ENCODE measurements around the gene GYPC. TPM values are rescaled to one million over a fixed set of nuclear protein-coding genes. Genes with fewer than 3 reads are reported as not detected.
"Not testable (repeated sequence)": the region's sequence is repeated elsewhere in the genome, so short reads cannot be mapped to it uniquely, and the experiment has no call there.

The GYPC gene
- total and polyA plus RNA-seq, 8 donors = 13.0 to 75.4 (median 22.8) TPM

DNA sequence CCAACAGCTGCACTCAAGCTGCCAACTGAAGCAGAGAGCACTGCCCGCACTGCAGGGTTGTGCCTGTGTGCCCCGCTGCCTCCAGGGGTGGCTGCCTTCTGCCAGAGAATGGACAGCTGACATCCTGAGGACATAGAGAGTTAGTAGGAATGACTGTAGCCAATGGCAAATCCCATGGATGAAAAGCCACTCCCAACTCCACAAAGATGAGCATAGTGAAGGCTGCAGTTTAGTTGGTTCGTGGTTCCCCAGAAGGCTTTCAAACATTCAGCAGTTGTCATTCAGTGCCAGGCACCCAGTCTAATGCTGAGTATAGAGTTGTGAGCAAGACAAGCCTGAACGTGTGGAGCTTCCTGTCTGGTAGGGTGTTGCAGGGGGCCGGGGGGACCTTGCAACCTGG is 30.3 kb downstream of the GYPC start:
- no peaks in the 10 kb centered on the region for H3K27me3 ChIP-seq
- no peaks in the 10 kb centered on the region for H3K36me3 ChIP-seq
- WGBS, 2 donors = 66 to 74% methylated on average over 5 of the region's 5 CpGs
- DNase-seq (no peak), ATAC-seq (no peak), FAIRE-seq (no peak)
- TF ChIP-seq, protein P1, sequence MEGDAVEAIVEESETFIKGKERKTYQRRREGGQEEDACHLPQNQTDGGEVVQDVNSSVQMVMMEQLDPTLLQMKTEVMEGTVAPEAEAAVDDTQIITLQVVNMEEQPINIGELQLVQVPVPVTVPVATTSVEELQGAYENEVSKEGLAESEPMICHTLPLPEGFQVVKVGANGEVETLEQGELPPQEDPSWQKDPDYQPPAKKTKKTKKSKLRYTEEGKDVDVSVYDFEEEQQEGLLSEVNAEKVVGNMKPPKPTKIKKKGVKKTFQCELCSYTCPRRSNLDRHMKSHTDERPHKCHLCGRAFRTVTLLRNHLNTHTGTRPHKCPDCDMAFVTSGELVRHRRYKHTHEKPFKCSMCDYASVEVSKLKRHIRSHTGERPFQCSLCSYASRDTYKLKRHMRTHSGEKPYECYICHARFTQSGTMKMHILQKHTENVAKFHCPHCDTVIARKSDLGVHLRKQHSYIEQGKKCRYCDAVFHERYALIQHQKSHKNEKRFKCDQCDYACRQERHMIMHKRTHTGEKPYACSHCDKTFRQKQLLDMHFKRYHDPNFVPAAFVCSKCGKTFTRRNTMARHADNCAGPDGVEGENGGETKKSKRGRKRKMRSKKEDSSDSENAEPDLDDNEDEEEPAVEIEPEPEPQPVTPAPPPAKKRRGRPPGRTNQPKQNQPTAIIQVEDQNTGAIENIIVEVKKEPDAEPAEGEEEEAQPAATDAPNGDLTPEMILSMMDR (IDR thresholded peaks at IDR 0.05) = no peak
- no peak overlapping the region for H3K4me3 ChIP-seq
- H3K9me3 ChIP-seq = no peaks in the 10 kb centered on the region
- intact Hi-C loops (cut with DNase I) = no loop called here
- no peaks in the 10 kb centered on the region for H3K4me1 ChIP-seq
- H3K27ac ChIP-seq = no peak overlapping the region

DNA sequence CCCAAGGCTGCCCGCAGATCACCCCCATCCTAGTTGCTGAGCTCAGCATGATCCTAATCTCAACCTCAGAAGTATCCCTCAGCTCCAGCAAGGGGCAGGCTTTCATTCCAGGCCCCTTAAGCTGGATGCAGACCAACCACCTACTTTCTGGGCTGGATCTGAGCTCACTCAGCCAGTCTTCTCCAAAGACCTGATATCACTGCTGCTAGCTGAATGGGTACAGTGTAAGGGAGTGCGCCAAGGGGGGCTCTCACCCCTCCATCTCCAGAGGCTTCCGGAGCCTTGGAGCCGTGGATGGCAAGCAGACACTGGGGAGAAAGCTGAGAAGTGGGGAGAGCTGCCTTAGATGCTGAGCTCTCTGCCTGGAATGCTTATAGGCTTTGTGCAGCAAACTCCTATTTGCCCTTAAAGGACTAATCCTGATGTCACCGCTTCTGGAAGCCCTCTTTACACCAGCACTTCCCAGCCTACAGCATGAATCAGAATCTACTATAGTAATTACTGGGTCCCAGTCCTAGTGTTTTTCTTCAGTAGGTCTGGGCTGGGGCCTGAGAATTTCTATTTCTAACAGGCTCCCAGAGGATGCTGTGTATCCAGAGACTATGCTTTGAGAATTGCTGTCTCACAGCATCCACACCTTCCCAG is 31.0 kb downstream of the GYPC start:
- WGBS, 2 donors = 71 to 88% methylated on average over 5 of the region's 5 CpGs
- intact Hi-C loops (cut with DNase I) = no loop called here
- Histone ChIP-seq H3K4me3 (no peak overlapping the region), H3K27me3 (no peaks in the 10 kb centered on the region), H3K9me3 (no peaks in the 10 kb centered on the region), H3K4me1 (no peaks in the 10 kb centered on the region), H3K27ac (no peak overlapping the region), H3K36me3 (no peaks in the 10 kb centered on the region)
- TF ChIP-seq, protein P1 (IDR thresholded peaks at IDR 0.05) = no peak
- FAIRE-seq = no peak
- no peak for ATAC-seq
- no peak for DNase-seq

DNA sequence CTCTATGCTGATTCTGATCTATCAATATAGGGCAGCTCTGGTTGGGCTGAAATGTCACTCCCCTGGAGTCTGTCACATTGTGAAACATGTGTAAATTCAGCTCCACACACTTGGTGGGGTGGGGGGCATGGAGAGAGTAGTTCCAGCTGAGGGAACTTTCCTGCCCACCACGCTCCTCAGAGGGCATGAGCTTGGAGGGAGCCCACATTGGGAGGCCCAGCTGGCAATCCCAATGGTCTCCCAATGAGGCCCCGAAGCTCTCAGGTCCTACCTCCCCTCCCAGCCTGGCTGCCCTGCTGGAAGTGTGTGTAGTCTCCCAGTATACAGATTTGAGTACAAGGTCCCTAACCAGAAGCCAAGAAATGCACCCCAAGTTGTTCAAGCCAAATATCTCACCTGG is 31.5 kb downstream of the GYPC start:
- no peak for FAIRE-seq

DNA sequence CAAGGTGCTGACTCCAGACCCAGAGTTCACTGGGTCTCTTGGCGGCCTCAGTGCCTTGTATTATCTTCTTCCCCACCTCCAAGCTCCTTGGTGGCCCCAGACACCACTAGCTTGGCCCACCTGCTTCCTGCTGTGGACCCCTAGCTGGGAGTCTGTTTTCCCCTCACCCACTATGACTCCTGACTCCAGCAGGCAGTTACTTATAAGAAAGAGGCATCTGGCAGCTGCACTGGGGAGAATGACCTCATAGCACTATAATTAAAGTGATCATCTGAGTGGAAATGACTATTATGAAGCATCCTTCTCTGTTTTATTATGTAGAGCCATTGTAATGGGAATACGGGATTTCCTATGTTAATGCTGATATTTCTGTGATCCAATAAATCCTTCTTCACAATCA is 32.6 kb downstream of the GYPC start:
- DNase-seq; H3K9me3 ChIP-seq; H3K27me3 ChIP-seq; H3K27ac ChIP-seq; H3K36me3 ChIP-seq; ATAC-seq; intact Hi-C loops (cut with DNase I); H3K4me3 ChIP-seq; H3K4me1 ChIP-seq; FAIRE-seq: not testable (repeated sequence)
- 56 to 58% methylated on average over 2 of the region's 2 CpGs for WGBS, 2 donors

More for the DNA sequence above, 31.5 kb downstream of the GYPC start:
- H3K9me3 ChIP-seq = no peaks in the 10 kb centered on the region
- DNase-seq (no peak), ATAC-seq (no peak)
- 72 to 78% methylated on average over 2 of the region's 2 CpGs for WGBS, 2 donors
- H3K36me3 ChIP-seq = no peaks in the 10 kb centered on the region
- H3K4me1 ChIP-seq = no peaks in the 10 kb centered on the region
- TF ChIP-seq, protein P1 (IDR thresholded peaks at IDR 0.05) = no peak
- H3K4me3 ChIP-seq = no peak overlapping the region
- intact Hi-C loops (cut with DNase I) = no loop called here
- H3K27ac ChIP-seq = no peak overlapping the region
- no peaks in the 10 kb centered on the region for H3K27me3 ChIP-seq

DNA sequence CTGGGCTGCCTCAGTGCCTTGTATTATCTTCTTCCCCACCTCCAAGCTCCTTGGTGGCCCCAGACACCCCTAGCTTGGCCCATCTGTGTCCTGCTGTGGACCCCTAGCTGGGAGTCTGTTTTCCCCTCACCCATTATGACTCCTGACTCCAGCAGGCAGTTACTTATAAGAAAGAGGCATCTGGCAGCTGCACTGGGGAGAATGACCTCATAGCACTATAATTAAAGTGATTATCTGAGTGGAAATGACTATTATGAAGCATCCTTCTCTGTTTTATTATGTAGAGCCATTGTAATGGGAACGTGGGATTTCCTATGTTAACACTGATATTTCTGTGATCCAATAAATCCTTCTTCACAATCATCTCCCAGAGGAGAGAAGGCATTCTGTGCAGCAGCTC is 36.3 kb downstream of the GYPC start:
- ATAC-seq; FAIRE-seq; H3K4me3 ChIP-seq; H3K9me3 ChIP-seq; H3K36me3 ChIP-seq; DNase-seq; H3K27ac ChIP-seq; H3K27me3 ChIP-seq; H3K4me1 ChIP-seq; intact Hi-C loops (cut with DNase I): not testable (repeated sequence)
- 23 to 50% methylated on average over 1 of the region's 1 CpG for WGBS, 2 donors

DNA sequence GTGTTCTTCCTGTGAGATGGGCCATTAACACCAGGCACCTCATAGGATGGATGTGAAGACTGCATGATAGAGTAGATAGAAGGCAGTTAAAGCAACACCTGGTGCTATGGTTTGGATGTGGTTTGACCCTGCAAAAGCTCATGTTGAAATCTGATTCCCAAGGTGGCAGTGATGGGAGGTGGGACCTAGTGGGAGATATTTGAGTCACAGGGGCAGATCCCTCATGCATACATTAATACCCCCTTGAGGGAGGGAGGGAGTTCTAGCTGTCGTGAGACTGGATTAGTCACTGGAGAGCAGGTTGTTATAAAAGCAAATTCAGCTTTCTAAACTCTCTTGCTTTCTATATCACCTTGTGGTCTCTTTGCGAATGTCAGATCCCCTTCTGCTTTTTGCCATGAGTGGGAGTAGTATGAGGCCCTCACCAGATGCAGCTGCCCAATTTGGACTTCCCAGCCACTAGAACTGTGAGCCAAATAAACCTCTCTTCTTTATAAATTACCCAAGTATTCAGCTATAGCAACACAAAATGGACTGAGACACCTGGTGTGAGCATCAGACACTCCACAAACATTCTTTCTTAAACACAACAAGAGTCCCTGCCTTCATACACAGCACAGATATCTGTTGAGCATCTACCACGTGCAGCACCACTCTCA is 37.1 kb downstream of the GYPC start:
- FAIRE-seq; H3K9me3 ChIP-seq; H3K27ac ChIP-seq; H3K4me3 ChIP-seq; H3K27me3 ChIP-seq; ATAC-seq; H3K4me1 ChIP-seq; DNase-seq; H3K36me3 ChIP-seq; intact Hi-C loops (cut with DNase I): not testable (repeated sequence)
- WGBS, 2 donors = 51 to 54% methylated on average over 2 to 3 of the region's 3 CpGs

Data from pancreas (tissue), 10 donors.